HL-60 (cell line): Measurements from ENCODE around the gene SLC26A2.
A peak's percentile ranks its signal among the peaks of the same experiment; 100 is the strongest.

ENCODE experiments used
- DNase-seq, 2 experiments: peaks; one replicate each; pipeline ENCODE4 v3.0.0-alpha.2; 2010 to 2020; ENCODE audit warnings: low read depth in 1 of 2, low spot score in 1 of 2
- H3K27ac ChIP-seq: fragments of 250-450 bp; sonication (Bioruptor Pico); replicated peaks from 2 replicates; pipeline ENCODE4 v1.5.1; 2020; ENCODE audit warnings: mild to moderate bottlenecking, moderate library complexity
- H3K27me3 ChIP-seq: fragments of 250-450 bp; sonication (Bioruptor Pico); 2 replicates; pipeline ENCODE4 v1.5.1; 2021; ENCODE audit warnings: mild to moderate bottlenecking, moderate library complexity; ENCODE audit not compliant: insufficient read depth, poor library complexity, severe bottlenecking
- H3K4me3 ChIP-seq: replicated peaks from 2 replicates; pipeline ENCODE4 v1.5.1; 2011; ENCODE audit warnings: mild to moderate bottlenecking, control low read depth, low read length; ENCODE audit not compliant: insufficient read depth
- GABPA ChIP-seq: IDR thresholded peaks from 2 replicates; pipeline ENCODE4 v1.6.1; 2012; ENCODE audit warnings: low read depth
- POLR2AphosphoS5 ChIP-seq: IDR thresholded peaks from 2 replicates; pipeline ENCODE4 v1.6.1; 2012; ENCODE audit warnings: low read depth
- SPI1 ChIP-seq: IDR thresholded peaks from 2 replicates; pipeline ENCODE4 v1.6.1; 2012; ENCODE audit warnings: low read depth, mild to moderate bottlenecking, borderline replicate concordance
- TF ChIP-seq, protein P1 (sequence below): IDR thresholded peaks from one replicate; pipeline ENCODE4 v1.5.1; 2011; ENCODE audit warnings: low read length, control low read depth, inconsistent platforms; ENCODE audit not compliant: insufficient read depth
- TF ChIP-seq, protein P2 (sequence below): IDR thresholded peaks from 2 replicates; pipeline ENCODE4 v1.6.1; 2012; ENCODE audit warnings: low read depth; ENCODE audit not compliant: insufficient replicate concordance

SLC26A2 gene

DNA sequence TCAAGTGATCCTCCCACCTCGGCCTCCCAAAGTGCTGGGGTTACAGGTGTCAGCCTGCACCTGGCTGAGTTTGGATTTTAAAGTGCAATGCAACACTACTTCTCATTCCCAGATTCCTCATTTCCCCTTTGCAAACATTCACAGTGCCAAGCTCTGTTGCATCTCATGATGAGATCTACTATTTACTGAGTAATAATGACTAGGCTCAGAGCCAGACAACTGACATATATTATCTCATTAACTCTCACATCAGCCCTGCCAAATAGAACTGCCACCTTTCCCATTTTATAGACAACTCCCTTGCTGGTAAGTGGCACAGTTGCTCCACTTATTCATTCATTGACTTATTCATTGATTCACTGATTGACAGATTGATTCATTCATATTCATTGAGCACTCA, 22.9 kb upstream of the SLC26A2 start:
- TF ChIP-seq, protein P1, sequence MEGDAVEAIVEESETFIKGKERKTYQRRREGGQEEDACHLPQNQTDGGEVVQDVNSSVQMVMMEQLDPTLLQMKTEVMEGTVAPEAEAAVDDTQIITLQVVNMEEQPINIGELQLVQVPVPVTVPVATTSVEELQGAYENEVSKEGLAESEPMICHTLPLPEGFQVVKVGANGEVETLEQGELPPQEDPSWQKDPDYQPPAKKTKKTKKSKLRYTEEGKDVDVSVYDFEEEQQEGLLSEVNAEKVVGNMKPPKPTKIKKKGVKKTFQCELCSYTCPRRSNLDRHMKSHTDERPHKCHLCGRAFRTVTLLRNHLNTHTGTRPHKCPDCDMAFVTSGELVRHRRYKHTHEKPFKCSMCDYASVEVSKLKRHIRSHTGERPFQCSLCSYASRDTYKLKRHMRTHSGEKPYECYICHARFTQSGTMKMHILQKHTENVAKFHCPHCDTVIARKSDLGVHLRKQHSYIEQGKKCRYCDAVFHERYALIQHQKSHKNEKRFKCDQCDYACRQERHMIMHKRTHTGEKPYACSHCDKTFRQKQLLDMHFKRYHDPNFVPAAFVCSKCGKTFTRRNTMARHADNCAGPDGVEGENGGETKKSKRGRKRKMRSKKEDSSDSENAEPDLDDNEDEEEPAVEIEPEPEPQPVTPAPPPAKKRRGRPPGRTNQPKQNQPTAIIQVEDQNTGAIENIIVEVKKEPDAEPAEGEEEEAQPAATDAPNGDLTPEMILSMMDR = no peak
- TF ChIP-seq, protein P2, sequence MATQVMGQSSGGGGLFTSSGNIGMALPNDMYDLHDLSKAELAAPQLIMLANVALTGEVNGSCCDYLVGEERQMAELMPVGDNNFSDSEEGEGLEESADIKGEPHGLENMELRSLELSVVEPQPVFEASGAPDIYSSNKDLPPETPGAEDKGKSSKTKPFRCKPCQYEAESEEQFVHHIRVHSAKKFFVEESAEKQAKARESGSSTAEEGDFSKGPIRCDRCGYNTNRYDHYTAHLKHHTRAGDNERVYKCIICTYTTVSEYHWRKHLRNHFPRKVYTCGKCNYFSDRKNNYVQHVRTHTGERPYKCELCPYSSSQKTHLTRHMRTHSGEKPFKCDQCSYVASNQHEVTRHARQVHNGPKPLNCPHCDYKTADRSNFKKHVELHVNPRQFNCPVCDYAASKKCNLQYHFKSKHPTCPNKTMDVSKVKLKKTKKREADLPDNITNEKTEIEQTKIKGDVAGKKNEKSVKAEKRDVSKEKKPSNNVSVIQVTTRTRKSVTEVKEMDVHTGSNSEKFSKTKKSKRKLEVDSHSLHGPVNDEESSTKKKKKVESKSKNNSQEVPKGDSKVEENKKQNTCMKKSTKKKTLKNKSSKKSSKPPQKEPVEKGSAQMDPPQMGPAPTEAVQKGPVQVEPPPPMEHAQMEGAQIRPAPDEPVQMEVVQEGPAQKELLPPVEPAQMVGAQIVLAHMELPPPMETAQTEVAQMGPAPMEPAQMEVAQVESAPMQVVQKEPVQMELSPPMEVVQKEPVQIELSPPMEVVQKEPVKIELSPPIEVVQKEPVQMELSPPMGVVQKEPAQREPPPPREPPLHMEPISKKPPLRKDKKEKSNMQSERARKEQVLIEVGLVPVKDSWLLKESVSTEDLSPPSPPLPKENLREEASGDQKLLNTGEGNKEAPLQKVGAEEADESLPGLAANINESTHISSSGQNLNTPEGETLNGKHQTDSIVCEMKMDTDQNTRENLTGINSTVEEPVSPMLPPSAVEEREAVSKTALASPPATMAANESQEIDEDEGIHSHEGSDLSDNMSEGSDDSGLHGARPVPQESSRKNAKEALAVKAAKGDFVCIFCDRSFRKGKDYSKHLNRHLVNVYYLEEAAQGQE = no peak
- TF ChIP-seq GABPA (no peak), POLR2AphosphoS5 (no peak), SPI1 (no peak)
- Histone ChIP-seq H3K27ac (peak overlapping the region; percentile 96), H3K4me3 (no peak overlapping the region), H3K27me3 (no peaks in the 10 kb centered on the region)
- no peak for DNase-seq

DNA sequence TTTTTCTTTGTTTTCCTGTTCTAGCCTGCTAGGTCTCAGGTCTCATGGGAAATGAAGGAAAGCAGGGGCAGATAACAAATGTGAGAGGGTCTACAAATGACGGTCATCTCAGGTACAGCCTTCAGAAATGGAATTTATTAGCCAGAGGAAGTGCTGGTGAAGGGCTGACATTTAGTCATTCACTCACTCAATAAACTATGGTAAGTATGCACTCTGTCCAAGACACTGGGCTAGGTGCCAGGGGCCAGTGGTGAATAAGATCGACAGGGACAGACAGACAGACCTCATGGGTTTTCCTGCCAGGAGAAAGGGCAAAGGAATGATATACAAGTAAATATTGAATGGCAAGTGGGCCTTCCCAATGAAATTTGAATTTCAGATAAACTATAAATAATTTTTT, 22.3 kb upstream of the SLC26A2 start:
- peak; percentile 47; the same call in 1 of the 2 replicates for TF ChIP-seq SPI1
- no peak for TF ChIP-seq POLR2AphosphoS5
- TF ChIP-seq, protein P1 = no peak
- TF ChIP-seq, protein P2 = no peak
- TF ChIP-seq GABPA = no peak
- H3K27me3 ChIP-seq = no peaks in the 10 kb centered on the region
- H3K27ac ChIP-seq = peak overlapping the region; percentile 96
- H3K4me3 ChIP-seq = no peak overlapping the region
- peak in 1 of 2 experiments; percentile 56 for DNase-seq

DNA sequence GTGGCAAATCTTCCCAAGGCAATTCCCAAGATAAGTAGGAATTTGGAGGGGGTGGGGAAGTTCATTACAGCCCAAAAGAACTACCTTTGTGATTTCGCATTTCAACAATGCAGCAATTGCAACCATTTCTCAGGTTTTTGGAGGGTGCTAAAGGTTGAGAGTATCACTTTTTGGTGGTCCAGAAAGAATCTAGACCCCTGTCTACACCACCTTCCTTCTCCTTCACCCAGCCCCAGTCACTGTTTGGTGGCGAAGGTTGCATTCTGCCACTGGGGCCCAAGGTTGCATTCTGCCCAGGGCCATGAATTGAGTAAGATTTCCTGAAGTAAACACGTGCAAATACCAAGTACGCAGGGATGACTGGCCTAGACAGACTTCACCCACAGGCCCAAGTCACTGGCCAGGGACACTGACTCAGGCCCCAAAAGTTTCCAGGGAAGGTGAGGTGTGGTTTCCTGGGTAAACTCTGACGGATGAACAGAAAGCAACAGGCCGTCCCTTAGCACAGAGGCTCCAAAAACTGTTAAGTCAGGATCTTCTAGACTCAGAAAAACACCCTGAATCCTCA, 21.7 kb upstream of the SLC26A2 start:
- DNase-seq = peak; percentile 86 to 91
- Histone ChIP-seq H3K27me3 (no peaks in the 10 kb centered on the region), H3K27ac (peak overlapping the region; percentile 96)

More for the DNA sequence above, 21.7 kb upstream of the SLC26A2 start:
- H3K4me3 ChIP-seq = no peak overlapping the region
- TF ChIP-seq, protein P2 = peak; percentile 2
- no peak for TF ChIP-seq GABPA
- peak; percentile 77 for TF ChIP-seq POLR2AphosphoS5
